PC-9 (cell line): ENCODE data around the gene ZNF599.

Experiments
- CTCF ChIP-seq: fragments of 200-600 bp; sonication (generic); conservative IDR thresholded peaks from 2 replicates; pipeline ENCODE4 v1.6.1; 2017; ENCODE audit warnings: mixed run types, antibody characterized with exemption, mild to moderate bottlenecking, moderate library complexity
- EZH2 ChIP-seq: fragments of 200-600 bp; sonication (generic); IDR thresholded peaks from 2 replicates; pipeline ENCODE4 v1.8.0; 2017; ENCODE audit warnings: antibody characterized with exemption, low read depth

GRCh38 chr19:34712395-34713261 lies 60.4 kb downstream of the ZNF599 start:
- TF ChIP-seq CTCF, result peak; percentile 86
- no peak for TF ChIP-seq EZH2
